EL (cell line): ENCODE data around the gene CIPC.

Experiments used
- DNase-seq: peaks from one replicate; pipeline ENCODE4 v3.0.0-alpha.2; 2016

The CIPC gene

GRCh38 chr14:77155083-77155482 is 57.0 kb downstream of the CIPC start:
- DNase-seq, result no peak

GRCh38 chr14:77157740-77158139 is 59.7 kb downstream of the CIPC start:
- DNase-seq, result no peak

GRCh38 chr14:77158175-77158881 is 60.3 kb downstream of the CIPC start:
- peak; percentile 65 for DNase-seq

- DNase-seq, result no peak
Measured at GRCh38 chr14:77158882-77159255, 60.8 kb downstream of the CIPC start.

- DNase-seq, result no peak
Measured at GRCh38 chr14:77161011-77161410, 63.0 kb downstream of the CIPC start.
